Spleen (tissue), 11 donors: ENCODE results near the gene EXD3. TPM values are rescaled to one million over a fixed set of nuclear protein-coding genes. Genes with fewer than 3 reads are reported as not detected.
"Not testable (repeated sequence)": the region's sequence is repeated elsewhere in the genome, so short reads cannot be mapped to it uniquely, and the experiment has no call there.

Experiments used
- DNase-seq: peaks from one replicate; pipeline ENCODE4 v3.0.0-alpha.2; 2020
- H3K27ac ChIP-seq, 8 donors: fragments of 200-600 bp; sonication (generic) in 7 of 8; 1 replicate in 4 of 8; 2 replicates in 4 of 8; pipeline versions ENCODE4 v1.5.0 to v1.8.0; 2016 to 2021; ENCODE audit warnings: inconsistent platforms in 4 of 8, mild to moderate bottlenecking in 4 of 8, moderate library complexity in 1 of 8
- H3K27me3 ChIP-seq, 7 donors: fragments of 200-600 bp; sonication (generic) in 6 of 7; replicated peaks in 1 of 7; 1 replicate in 4 of 7; 2 replicates in 3 of 7; pipeline versions ENCODE4 v1.5.0 to v1.8.0; 2016 to 2021; ENCODE audit warnings: inconsistent platforms in 3 of 7, mild to moderate bottlenecking in 1 of 7
- H3K36me3 ChIP-seq, 6 donors: fragments of 200-600 bp; sonication (generic) in 5 of 6; 1 replicate in 4 of 6; 2 replicates in 2 of 6; pipeline versions ENCODE4 v1.5.0 to v1.8.0; 2016 to 2021; ENCODE audit warnings: inconsistent platforms in 2 of 6
- H3K4me1 ChIP-seq, 6 donors: fragments of 200-600 bp; sonication (generic) in 5 of 6; 1 replicate in 3 of 6; 2 replicates in 3 of 6; pipeline versions ENCODE4 v1.5.0 to v1.8.0; 2016 to 2021; ENCODE audit warnings: inconsistent platforms in 3 of 6
- H3K4me3 ChIP-seq, 8 donors: fragments of 200-600 bp; sonication (generic) in 7 of 8; 1 replicate in 4 of 8; 2 replicates in 4 of 8; pipeline versions ENCODE4 v1.5.0 to v1.8.0; 2016 to 2021; ENCODE audit warnings: inconsistent platforms in 4 of 8, mild to moderate bottlenecking in 4 of 8, moderate library complexity in 2 of 8
- H3K9me3 ChIP-seq, 8 donors: fragments of 200-600 bp; sonication (generic) in 7 of 8; 1 replicate in 4 of 8; 2 replicates in 4 of 8; pipeline versions ENCODE4 v1.5.0 to v1.8.0; 2016 to 2021; ENCODE audit warnings: inconsistent platforms in 4 of 8
- CTCF ChIP-seq, 11 experiments: fragments of 200-600 bp in 7 of 11; fragments of 450-650 bp in 4 of 11; sonication (generic) in 4 of 11; IDR thresholded peaks in 8 of 11; conservative IDR thresholded peaks in 3 of 11; 1 replicate in 7 of 11; 2 replicates in 4 of 11; pipeline versions ENCODE4 v1.4.0 to v1.8.0; 2016 to 2021; ENCODE audit warnings: antibody characterized with exemption in 11 of 11, inconsistent platforms in 4 of 11, mild to moderate bottlenecking in 1 of 11
- POLR2A ChIP-seq, 3 donors: fragments of 450-650 bp; IDR thresholded peaks; one replicate each; pipeline ENCODE4 v1.5.1; 2017; ENCODE audit warnings: antibody characterized with exemption in 3 of 3, mild to moderate bottlenecking in 1 of 3
- POLR2AphosphoS5 ChIP-seq, 3 donors: sonication (generic); formaldehyde crosslinking; IDR thresholded peaks; one replicate each; pipeline ENCODE4 v1.5.1; 2017; ENCODE audit warnings: antibody characterized with exemption in 3 of 3
- WGBS, 5 donors: extraction: QIAGEN DNeasy Blood & Tissue Kit in 3 of 5; methylation state at CpG; one replicate each; pipeline versions ENCODE4 v1.1.5 to v1.1.7; 2013 to 2018; 5-methylcytosine and 5-hydroxymethylcytosine counted together
- intact Hi-C: fragments of 100-400 bp; cut with DNase I; formaldehyde crosslinking; loops from one replicate; pipeline ENCODE4 v1.15.0; 2023; ENCODE audit warnings: low total_unique reads
- polyA plus RNA-seq, 3 donors: library from polyadenylated mRNA; stranded (reverse); fragments of 200-250 nt; gene quantifications; one replicate each; pipeline ENCODE4 v1.2.1, GENCODE V29; 2013
- total RNA-seq, 7 donors: library from RNA; depleted of rRNA in 3 of 7; stranded (reverse); fragments of >200 nt in 3 of 7; fragmentation: NEBNext Ultra II Directional in 4 of 7; extraction: Animal tissue kit (Norgen Biotek cat#: 25700) in 4 of 7; gene quantifications; one replicate each; pipeline versions ENCODE4 v1.1.0 to v1.2.1, GENCODE V29; 2016 to 2021
- donor health status: healthy with polysubstance abuse.
- donor health status: DM: no; HTN: no; CAD: no; lungs with moderate emphysema.
- donor health status: DM: no; HTN: no; CAD: no.
- donor health status: Bipolar disorder and iron deficiency.
- donor health status: healthy.
- donor health status: DM: no; HTN: no; CAD: no.
- donor health status: DM: yes; HTN: yes; CAD: no.

Gene EXD3
- total and polyA plus RNA-seq, 10 donors: 14.5 to 62.3 (median 36.3) TPM

- peak; percentile 50 to 71 (median 59) for TF ChIP-seq POLR2AphosphoS5 (IDR thresholded peaks at IDR 0.05)
- TF ChIP-seq POLR2A (IDR thresholded peaks at IDR 0.05): no peak
- Histone ChIP-seq H3K9me3 (no peaks in the 10 kb centered on the region), H3K4me1 (peaks cover 21 to 74% (median 43%) of the 10 kb centered on the region in 6 donors), H3K36me3 (peaks cover 0 to 7% (median 0%) of the 10 kb centered on the region in 6 donors), H3K27ac (peak overlapping the region; percentile 36 to 86 (median 78)), H3K4me3 (peak overlapping the region in 3 of 8 donors; percentile 13 to 44 (median 15)), H3K27me3 (peaks cover 0 to 32% (median 8%) of the 10 kb centered on the region in 7 donors)
- peak; percentile 88 for DNase-seq
- 9 to 29% (median 21%) methylated on average over 19 to 30 of the region's 30 CpGs for WGBS, 5 donors
- intact Hi-C loops: no loop called here
These were observed 11.1 kb downstream of the EXD3 start for GRCh38 chr9:137411645-137412380.

GRCh38 chr9:137411260-137411644 is 11.7 kb downstream of the EXD3 start:
- intact Hi-C loops: no loop called here

GRCh38 chr9:137410891-137411249 is 12.1 kb downstream of the EXD3 start:
- intact Hi-C loops: no loop called here
- TF ChIP-seq POLR2AphosphoS5 (IDR thresholded peaks at IDR 0.05): no peak
- H3K9me3 ChIP-seq: no peaks in the 10 kb centered on the region
- H3K4me3 ChIP-seq: peak overlapping the region in 1 of 8 donors; percentile 44
- DNase-seq: no peak
- 74 to 83% (median 80%) methylated on average over 1 to 15 of the region's 15 CpGs for WGBS, 5 donors
- peak overlapping the region in 6 of 8 donors; percentile 47 to 86 (median 80) for H3K27ac ChIP-seq
- peaks cover 24 to 75% (median 46%) of the 10 kb centered on the region in 6 donors for H3K4me1 ChIP-seq
- H3K27me3 ChIP-seq: peaks cover 0 to 42% (median 8%) of the 10 kb centered on the region in 7 donors
- no peaks in the 10 kb centered on the region for H3K36me3 ChIP-seq

More at GRCh38 chr9:137411260-137411644, 11.7 kb downstream of the EXD3 start:
- Histone ChIP-seq H3K27me3 (peaks cover 0 to 38% (median 8%) of the 10 kb centered on the region in 7 donors), H3K27ac (peak overlapping the region in 7 of 8 donors; percentile 36 to 86 (median 76)), H3K4me1 (peaks cover 24 to 74% (median 46%) of the 10 kb centered on the region in 6 donors), H3K9me3 (no peaks in the 10 kb centered on the region), H3K4me3 (peak overlapping the region in 2 of 8 donors; percentile 13 to 44), H3K36me3 (peaks cover 0 to 2% (median 0%) of the 10 kb centered on the region in 6 donors)
- no peak for DNase-seq
- WGBS, 5 donors: 10 to 40% (median 19%) methylated on average over 6 to 17 of the region's 17 CpGs
- no peak for TF ChIP-seq POLR2A (IDR thresholded peaks at IDR 0.05)
- no peak for TF ChIP-seq CTCF (IDR thresholded peaks at IDR 0.05 in 8 of 11, conservative IDR thresholded peaks at IDR 0.05 in 3 of 11)
- no peak for TF ChIP-seq POLR2AphosphoS5 (IDR thresholded peaks at IDR 0.05)

- peaks cover 0 to 42% (median 8%) of the 10 kb centered on the region in 7 donors for H3K27me3 ChIP-seq
- H3K9me3 ChIP-seq, DNase-seq, H3K4me3 ChIP-seq, intact Hi-C loops, H3K36me3 ChIP-seq: not testable (repeated sequence)
- H3K4me1 ChIP-seq: peaks cover 24 to 76% (median 48%) of the 10 kb centered on the region in 6 donors
- WGBS, 5 donors: 68 to 72% (median 70%) methylated on average over 18 of the region's 18 CpGs
- peak overlapping the region in 4 of 8 donors; percentile 76 to 86 (median 84) for H3K27ac ChIP-seq
These were observed 12.6 kb downstream of the EXD3 start for GRCh38 chr9:137410236-137410890.

GRCh38 chr9:137409515-137409914 is 13.4 kb downstream of the EXD3 start:
- TF ChIP-seq CTCF (IDR thresholded peaks at IDR 0.05 in 8 of 11, conservative IDR thresholded peaks at IDR 0.05 in 3 of 11): no peak
- no peak for TF ChIP-seq POLR2A (IDR thresholded peaks at IDR 0.05)
- no peak for TF ChIP-seq POLR2AphosphoS5 (IDR thresholded peaks at IDR 0.05)
- H3K27me3 ChIP-seq: peaks cover 0 to 42% (median 8%) of the 10 kb centered on the region in 7 donors
- no peak overlapping the region for H3K27ac ChIP-seq
- peaks cover 24 to 75% (median 48%) of the 10 kb centered on the region in 6 donors for H3K4me1 ChIP-seq
- WGBS, 5 donors: 90 to 94% (median 91%) methylated on average over 11 of the region's 11 CpGs
- DNase-seq: no peak
- H3K4me3 ChIP-seq: no peak overlapping the region
- no peaks in the 10 kb centered on the region for H3K9me3 ChIP-seq
- intact Hi-C loops: loop anchor here (5.0 kb wide), 1 partner anchor 112 kb away; no protein-coding TSS in a partner anchor
- peaks cover 0 to 3% (median 0%) of the 10 kb centered on the region in 6 donors for H3K36me3 ChIP-seq
